Measurements from ENCODE around the gene ITPK1.

The ITPK1 gene

DNA sequence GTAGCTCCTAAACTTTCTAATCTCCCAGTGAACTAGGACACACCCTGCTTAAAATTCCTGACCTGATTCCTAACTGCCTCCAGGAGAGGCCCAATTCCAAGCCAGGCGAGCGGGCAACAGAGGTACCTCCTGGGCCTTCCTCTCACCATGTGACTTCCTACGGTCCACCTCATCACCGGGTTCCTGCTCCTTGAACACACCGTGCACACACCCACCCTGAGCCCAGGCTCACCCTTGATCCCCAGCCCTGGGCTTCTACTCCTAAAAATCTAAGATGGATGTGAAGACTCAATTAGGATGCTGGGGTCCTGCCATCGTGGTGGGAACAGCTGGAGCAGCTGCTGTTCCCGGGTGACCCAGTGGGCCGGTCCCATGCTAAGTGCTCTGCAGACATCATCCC is 124.2 kb downstream of the ITPK1 start:
- no peaks in the 10 kb centered on the region for H3K27me3 ChIP-seq (ENCODE audit: insufficient read depth, low read length, poor library complexity)
- no peak for TF ChIP-seq EZH2 (IDR thresholded peaks at IDR 0.05; ENCODE audit: borderline replicate concordance, low read depth, low read length, severe bottlenecking)
- TF ChIP-seq, protein P1, sequence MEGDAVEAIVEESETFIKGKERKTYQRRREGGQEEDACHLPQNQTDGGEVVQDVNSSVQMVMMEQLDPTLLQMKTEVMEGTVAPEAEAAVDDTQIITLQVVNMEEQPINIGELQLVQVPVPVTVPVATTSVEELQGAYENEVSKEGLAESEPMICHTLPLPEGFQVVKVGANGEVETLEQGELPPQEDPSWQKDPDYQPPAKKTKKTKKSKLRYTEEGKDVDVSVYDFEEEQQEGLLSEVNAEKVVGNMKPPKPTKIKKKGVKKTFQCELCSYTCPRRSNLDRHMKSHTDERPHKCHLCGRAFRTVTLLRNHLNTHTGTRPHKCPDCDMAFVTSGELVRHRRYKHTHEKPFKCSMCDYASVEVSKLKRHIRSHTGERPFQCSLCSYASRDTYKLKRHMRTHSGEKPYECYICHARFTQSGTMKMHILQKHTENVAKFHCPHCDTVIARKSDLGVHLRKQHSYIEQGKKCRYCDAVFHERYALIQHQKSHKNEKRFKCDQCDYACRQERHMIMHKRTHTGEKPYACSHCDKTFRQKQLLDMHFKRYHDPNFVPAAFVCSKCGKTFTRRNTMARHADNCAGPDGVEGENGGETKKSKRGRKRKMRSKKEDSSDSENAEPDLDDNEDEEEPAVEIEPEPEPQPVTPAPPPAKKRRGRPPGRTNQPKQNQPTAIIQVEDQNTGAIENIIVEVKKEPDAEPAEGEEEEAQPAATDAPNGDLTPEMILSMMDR (IDR thresholded peaks at IDR 0.05; ENCODE audit: borderline replicate concordance, extremely low read depth, low read length, poor library complexity, severe bottlenecking), result no peak
- no peaks in the 10 kb centered on the region for H3K9me3 ChIP-seq (ENCODE audit: insufficient read depth, low read length, severe bottlenecking)
- H3K4me3 ChIP-seq (ENCODE audit: low read depth in 1 of 2, low read length in 2 of 2), result no peak overlapping the region
- H2AFZ ChIP-seq (ENCODE audit: low read depth, low read length), result no peak overlapping the region
- ATAC-seq (ENCODE audit: insufficient read depth, low read depth) (no peak), DNase-seq (no peak)
- H3K79me2 ChIP-seq (ENCODE audit: insufficient read depth, low read length), result no peaks in the 10 kb centered on the region
- no peak overlapping the region for H3K27ac ChIP-seq (ENCODE audit: low read length)
- H4K20me1 ChIP-seq (ENCODE audit: insufficient read depth, low read length), result peaks cover 26% of the 10 kb centered on the region
- no peak overlapping the region for H3K4me2 ChIP-seq (ENCODE audit: insufficient read depth, low read length)
- no peaks in the 10 kb centered on the region for H3K4me1 ChIP-seq (ENCODE audit: insufficient read depth, low read length)
- H3K9ac ChIP-seq (ENCODE audit: low read depth, low read length), result no peak overlapping the region
- peaks cover 25% of the 10 kb centered on the region for H3K36me3 ChIP-seq (ENCODE audit: insufficient read depth, low read length)

DNA sequence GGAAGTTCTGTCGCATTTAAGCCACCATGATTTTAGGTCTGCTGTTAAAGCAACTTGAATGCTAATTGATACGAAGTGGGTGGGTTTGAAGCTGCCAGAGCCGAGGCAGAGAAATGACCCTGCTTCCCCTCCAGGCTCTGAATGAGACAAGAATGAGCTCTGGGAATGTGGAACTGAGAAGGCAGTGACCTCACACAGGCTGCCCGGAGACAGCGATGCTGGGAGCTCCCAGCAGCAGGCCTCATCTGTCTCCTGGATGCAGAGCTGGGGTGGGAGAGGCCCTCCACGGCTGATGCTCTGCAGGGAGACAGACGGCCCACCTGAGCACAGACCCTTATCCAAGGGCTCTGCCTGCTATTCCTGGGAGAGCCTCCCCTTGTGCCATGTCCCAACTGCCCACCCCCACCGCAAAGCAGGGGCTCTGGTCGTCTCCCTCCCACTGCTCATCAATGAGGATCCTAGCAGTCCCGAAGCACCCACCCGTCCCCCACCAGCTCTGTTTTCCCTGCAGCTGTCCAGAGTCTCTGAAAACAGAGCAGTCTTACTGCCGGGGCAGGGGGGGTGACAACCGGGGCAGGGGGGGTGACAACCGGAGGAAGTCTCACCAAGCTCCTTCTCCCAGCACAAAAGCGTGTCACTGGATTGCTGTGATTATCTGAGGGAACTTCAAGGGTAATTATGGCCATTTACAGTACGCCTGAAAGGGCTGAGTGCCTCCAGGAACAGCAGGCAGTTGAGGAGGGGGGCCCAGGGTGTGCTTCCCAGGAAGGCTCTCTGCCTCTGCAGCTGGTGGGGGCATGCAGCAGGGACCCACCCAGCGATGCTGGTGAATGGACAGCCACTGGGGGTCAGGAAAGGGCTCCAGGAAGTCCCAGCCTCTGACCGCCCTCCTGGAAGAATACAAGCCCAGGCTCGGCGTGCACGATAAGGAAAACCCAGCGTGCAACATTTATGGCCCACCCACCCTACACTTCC is 125.0 kb downstream of the ITPK1 start:
- Histone ChIP-seq H2AFZ (ENCODE audit: low read depth, low read length) (no peak overlapping the region), H3K27me3 (ENCODE audit: insufficient read depth, low read length, poor library complexity) (no peaks in the 10 kb centered on the region), H3K79me2 (ENCODE audit: insufficient read depth, low read length) (no peaks in the 10 kb centered on the region), H3K9me3 (ENCODE audit: insufficient read depth, low read length, severe bottlenecking) (no peaks in the 10 kb centered on the region), H3K4me3 (ENCODE audit: low read depth in 1 of 2, low read length in 2 of 2) (no peak overlapping the region), H3K9ac (ENCODE audit: low read depth, low read length) (no peak overlapping the region), H3K36me3 (ENCODE audit: insufficient read depth, low read length) (peaks cover 25% of the 10 kb centered on the region), H4K20me1 (ENCODE audit: insufficient read depth, low read length) (peaks cover 24% of the 10 kb centered on the region), H3K4me2 (ENCODE audit: insufficient read depth, low read length) (no peak overlapping the region), H3K27ac (ENCODE audit: low read length) (no peak overlapping the region), H3K4me1 (ENCODE audit: insufficient read depth, low read length) (no peaks in the 10 kb centered on the region)
- no peak for DNase-seq
- no peak for TF ChIP-seq EZH2 (IDR thresholded peaks at IDR 0.05; ENCODE audit: borderline replicate concordance, low read depth, low read length, severe bottlenecking)
- TF ChIP-seq, protein P1 (IDR thresholded peaks at IDR 0.05; ENCODE audit: borderline replicate concordance, extremely low read depth, low read length, poor library complexity, severe bottlenecking), result no peak
- no peak for ATAC-seq (ENCODE audit: insufficient read depth, low read depth)

DNA sequence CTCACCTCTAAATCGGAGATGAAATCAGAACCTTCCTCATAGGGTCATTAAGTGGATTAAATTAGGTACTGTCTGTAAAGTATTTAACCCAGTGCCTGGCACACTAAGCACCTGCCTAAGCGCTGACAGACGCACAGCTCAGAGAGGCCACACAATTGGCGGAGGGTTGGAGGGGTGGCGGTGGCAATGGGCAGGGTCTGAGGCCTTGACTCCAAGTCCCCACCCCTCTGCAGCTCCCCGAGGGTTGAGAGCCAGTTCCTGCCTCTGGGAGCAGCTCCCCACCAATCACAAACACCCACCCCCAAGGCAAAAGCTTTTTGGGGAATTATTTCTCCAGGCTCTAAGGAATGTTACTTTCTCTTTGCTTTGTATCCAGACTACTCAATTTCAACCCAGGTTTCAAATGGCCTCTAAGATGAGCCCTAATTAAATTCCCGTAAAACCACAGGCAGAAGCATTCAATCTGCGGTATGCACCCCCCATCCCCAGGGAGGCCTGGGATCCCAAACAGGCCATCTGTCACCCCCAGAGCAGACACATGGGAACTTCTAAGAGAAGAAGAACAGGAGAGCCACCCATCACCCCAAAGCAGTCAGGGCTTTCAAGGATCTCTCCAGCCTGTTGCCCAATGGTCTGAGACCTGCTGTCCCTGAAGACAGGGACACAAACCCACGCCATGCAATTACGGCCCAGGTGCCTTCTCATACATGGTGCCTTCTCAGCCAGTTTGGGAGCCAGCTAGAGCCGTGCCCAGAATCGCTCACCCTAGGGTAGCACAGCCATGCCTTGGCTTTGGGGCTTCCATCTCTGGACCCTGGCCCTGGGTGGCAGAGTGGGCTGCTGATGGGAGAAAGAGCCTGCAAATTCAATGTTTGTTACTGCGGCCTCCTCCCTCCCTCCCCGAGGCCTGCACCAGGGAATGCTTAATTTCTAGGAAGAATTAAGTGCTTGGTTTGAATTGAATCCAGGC is 126.7 kb downstream of the ITPK1 start:
- H4K20me1 ChIP-seq (ENCODE audit: insufficient read depth, low read length), result peaks cover 21% of the 10 kb centered on the region
- H3K9me3 ChIP-seq (ENCODE audit: insufficient read depth, low read length, severe bottlenecking), result no peaks in the 10 kb centered on the region
- H3K27ac ChIP-seq (ENCODE audit: low read length), result no peak overlapping the region
- no peak for TF ChIP-seq EZH2 (IDR thresholded peaks at IDR 0.05; ENCODE audit: borderline replicate concordance, low read depth, low read length, severe bottlenecking)
- TF ChIP-seq, protein P1 (IDR thresholded peaks at IDR 0.05; ENCODE audit: borderline replicate concordance, extremely low read depth, low read length, poor library complexity, severe bottlenecking), result no peak
- ATAC-seq (ENCODE audit: insufficient read depth, low read depth) (no peak), DNase-seq (no peak)
- H3K36me3 ChIP-seq (ENCODE audit: insufficient read depth, low read length), result peaks cover 28% of the 10 kb centered on the region
- H2AFZ ChIP-seq (ENCODE audit: low read depth, low read length), result no peak overlapping the region
- no peak overlapping the region for H3K4me3 ChIP-seq (ENCODE audit: low read depth in 1 of 2, low read length in 2 of 2)
- no peak overlapping the region for H3K9ac ChIP-seq (ENCODE audit: low read depth, low read length)
- no peak overlapping the region for H3K4me2 ChIP-seq (ENCODE audit: insufficient read depth, low read length)
- H3K27me3 ChIP-seq (ENCODE audit: insufficient read depth, low read length, poor library complexity), result no peaks in the 10 kb centered on the region
- no peaks in the 10 kb centered on the region for H3K4me1 ChIP-seq (ENCODE audit: insufficient read depth, low read length)
- no peaks in the 10 kb centered on the region for H3K79me2 ChIP-seq (ENCODE audit: insufficient read depth, low read length)

Measured in DND-41 (cell line).